GM19452 (cell line): ENCODE results near the gene ABCC8.
"Not testable (repeated sequence)": the region's sequence is repeated elsewhere in the genome, so short reads cannot be mapped to it uniquely, and the experiment has no call there.

Experiments used
- ATAC-seq: cut with Tn5 transposase; IDR thresholded peaks from one replicate; pipeline ENCODE4 v1.9.1; 2021; ENCODE audit not compliant: unreplicated experiment

ABCC8 gene

DNA sequence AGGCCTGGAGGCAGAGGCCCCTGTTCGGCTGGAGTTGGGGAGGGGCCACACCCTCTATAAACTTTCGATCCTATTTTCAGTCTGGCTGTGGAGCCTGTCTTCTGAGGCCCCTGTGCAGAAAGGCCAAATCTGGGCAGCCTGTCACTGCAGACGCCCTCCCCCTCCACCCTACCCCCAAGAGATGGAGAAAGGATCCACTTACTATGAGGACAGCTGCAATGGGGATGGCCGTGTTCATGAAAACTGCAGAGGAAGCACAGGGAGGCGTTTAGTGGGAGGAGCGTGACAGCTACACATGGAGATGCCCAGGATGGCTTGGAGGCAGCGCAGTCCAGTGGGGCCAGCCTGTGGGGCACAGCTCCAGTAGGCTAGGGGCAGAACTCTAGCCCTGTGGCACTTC is 44.6 kb downstream of the ABCC8 start:
- ATAC-seq: no peak

DNA sequence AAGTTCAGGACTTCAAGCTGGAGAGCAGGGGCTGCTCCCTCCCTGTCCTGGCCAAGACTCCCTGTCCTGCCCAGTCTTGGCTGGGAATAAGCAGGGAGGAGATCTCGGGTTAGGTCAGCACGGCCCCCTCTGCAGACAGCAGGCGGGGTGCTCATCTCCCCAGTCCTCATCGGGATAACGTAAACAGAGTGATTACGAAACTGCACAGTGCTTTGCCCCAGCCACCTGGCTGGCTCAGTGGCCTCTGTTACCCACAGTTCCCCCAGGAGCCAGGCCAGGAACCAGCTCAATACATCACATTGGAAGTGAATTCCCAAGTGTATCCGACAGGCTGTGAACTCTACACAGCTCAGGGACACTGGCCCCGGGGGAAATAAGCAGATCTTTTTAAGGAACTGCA is 45.5 kb downstream of the ABCC8 start:
- ATAC-seq: no peak

DNA sequence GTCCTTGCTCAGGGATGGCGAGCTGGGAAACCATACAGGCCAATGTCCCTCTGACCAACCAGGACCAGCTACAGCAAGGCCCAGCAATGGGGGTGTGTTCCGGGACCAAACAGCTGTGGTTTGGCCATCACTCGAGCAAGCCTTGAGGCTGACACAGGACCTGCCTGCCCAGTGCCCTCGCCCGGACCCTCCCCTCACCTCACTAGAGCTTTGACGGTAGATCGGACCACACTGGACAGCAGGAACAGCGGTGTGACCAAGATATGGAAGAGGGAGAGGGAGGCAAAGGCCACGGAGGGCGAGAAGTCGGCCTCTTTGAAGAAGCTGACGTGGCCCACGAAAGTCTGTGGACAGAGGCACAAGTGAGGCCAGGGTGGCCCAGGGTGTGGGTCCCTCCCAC is 46.0 kb downstream of the ABCC8 start:
- no peak for ATAC-seq

DNA sequence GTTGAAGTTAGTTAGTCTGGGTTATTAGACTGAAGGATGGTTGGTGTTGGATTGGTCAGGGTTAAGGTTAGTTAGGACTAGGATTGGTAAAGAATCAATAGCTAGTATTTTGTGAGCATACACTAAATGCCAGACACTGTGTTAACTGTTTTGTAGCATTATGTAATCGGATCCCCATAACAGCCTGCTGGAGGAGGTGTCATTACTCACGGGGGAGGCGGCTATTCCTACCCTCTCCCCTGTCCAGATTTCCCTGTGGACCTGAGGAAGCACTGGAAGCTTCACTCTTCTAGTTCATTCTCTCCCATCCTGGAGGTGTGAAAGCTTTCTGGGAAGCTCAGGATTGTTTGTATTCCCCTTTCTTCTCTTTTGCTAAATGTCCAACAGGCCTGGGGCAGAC is 47.7 kb downstream of the ABCC8 start:
- no peak for ATAC-seq

DNA sequence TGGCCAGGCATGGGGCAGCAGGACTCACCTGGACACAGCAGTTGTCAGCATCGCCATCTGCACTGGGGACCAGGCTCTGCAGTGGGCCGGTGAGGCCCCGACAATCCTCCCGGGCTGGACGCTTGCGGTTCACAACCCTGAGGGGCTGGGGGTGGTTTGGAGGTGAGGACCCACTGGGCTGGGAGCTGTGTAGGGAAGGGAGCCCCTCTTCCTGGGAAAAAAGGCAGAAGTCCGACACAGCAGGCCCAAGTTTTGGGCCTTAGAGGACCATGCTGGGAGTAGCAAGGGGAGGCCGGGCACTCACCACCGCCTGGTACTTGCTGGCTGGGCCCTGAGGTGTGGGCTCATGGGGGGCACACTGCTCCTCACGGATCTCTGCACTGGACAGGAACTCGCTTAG is 48.4 kb downstream of the ABCC8 start:
- ATAC-seq: no peak

DNA sequence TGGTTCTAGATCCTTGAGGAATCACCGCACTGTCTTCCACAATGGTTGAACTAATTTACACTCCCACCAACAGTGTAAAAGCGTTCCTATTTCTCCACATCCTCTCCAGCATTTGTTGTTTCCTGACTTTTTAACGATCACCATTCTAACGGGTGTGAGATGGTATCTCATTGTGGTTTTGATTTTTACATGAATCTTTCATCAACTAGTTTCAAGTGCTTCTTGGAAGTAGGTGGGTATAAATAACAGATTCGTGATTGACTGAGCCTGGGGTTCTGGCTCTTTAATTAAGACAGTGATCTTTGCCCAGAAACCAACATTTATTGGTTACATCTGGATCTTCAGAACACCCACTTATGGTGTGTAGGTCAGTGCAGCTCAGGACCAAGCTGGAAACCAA is 50.4 kb downstream of the ABCC8 start:
- ATAC-seq: not testable (repeated sequence)

DNA sequence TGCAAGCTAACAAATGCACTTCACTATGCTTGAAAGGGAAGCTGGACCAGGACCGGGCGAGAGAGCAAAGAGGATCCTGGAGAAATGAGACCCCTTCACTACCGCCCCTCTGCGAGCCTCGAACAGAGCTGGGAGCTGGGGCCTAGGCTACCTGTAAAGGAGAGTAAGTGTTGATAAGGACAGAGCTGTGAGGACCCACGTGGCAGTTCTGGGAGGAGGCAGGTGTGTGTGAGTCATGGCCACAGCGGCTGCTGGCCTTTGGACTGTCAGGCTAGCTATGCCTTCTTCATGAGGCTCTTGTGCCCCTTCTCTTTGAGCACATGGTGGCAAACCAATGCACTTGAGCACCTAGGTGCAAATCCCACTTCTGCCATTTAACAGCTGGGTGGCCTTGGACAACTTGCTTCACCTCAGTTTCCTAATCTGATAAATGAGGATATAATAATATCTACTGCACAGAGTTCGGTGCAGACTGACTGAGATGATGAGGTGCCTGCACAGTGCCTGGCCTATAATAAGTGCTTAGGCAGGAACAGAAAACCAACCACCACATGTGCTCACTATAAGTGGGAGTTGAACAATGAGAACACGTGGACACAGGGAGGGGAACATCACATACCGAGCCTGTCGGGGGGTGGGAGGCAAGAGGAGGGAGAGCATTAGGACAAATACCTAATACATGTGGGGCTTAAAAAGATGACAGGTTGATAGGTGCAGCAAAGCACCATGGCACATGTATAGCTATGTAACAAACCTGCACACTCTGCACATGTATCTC is 52.9 kb downstream of the ABCC8 start:
- ATAC-seq: no peak

DNA sequence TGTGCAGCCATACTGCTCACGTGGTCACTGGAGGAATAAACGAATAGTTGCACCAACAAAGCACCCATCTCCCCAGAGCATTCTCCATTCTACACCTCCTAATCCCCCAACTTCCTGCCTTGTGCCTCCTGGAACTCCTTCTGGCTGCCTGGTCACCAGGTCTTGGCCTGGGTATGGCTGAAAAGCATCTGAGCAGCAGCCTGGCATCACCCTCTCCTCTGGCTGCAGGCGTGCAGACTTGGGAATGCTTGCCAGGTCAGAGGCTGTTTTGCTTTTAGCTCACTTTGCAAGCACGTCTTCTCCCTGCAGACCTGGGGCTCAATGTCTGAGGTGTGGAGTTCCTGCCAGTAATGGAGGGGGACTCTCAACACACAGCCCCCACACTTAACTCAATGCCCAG is 54.9 kb downstream of the ABCC8 start:
- ATAC-seq: no peak

DNA sequence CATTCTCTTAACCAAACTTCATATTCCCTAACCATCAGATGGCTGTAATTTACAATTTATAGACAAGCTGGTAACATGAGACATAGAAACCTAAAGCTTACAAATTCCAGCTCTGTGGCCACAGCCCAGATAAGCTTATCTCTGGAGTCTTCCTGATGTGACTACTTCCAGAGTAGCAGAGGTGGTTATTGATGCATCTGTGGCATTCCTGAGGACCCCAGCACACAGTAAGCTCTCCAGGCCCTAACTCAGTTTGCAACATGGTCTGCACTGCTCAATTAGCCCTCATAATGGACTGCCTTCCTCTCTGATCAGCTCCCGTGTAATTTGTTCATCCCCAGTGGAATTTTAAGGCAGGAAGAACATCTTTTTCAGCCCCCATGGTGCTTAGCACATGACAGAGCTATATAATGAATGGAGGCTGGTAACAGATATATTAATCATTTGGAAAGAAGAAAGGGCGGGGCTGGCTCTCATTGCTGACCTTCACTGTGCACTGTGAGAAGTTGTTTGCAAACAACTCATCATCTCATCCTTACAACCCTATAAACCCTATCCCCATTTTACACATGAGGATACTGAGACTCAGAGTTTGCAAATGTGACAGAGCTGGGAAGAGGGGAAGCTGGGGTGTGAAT is 58.1 kb downstream of the ABCC8 start:
- no peak for ATAC-seq

DNA sequence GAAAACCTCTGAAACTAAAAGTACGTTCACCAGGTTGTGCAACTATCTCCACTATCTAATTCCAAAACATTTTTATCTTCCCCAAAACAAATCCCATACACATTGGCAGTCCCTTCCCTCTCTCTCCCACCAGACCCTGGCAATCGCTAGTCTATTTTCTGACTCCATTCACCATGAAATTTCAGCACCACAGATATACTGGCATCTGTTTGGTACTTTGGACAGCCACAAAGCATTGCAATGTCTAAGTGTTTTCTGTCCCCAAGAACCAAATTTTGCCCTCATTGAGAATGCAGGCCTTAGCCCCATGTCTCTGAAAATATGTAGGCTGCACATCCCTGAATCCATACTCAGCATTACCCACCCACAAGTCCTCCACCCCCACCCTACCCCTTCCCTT is 60.2 kb downstream of the ABCC8 start:
- ATAC-seq: no peak

DNA sequence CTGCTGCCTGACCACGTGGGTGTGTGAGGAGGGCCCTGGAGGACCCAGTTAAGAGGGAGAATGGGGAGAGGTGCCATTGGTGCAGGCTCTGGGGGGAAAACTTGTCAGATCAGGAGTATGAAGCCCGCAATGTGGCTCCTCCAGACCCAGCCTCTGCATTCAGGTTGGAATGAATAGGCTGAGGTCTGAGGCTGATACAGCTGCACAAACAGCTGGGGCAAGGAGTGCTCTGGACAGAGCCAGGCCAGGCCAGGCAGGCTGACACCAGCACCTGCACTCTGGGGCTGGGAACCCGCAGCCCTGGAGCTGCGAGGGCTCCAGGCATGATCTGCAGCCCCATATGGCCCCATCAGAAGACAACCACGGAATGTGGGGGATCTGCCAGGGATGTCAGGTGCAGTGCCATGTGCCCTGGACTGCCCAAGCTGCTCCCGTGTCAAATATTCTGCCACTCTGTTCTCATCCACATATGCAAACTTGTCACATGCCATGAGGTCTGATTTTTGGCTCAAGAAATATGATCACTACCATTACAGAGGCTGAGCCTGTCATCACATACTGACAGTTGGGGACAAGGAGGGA is 61.0 kb downstream of the ABCC8 start:
- no peak for ATAC-seq

DNA sequence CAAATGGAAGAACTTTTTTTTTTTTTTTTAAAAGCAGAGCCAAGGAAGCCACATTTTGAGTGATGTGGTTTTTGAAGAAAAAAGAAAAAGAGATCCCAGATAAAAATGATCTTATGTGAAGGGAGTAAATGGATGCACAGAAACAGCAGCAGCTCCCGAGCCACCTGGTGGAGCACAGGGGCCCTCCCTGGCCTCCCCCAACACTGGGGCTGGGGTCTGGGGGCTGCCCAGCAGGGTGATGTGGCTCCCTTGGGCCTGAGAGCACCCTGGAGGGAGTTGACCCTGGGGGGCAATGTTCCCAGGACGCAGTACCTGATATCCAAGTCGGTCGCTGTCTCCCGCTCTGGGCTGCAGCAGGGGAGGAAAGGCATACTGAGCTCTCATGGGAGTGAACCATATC is 61.7 kb downstream of the ABCC8 start:
- ATAC-seq: no peak

DNA sequence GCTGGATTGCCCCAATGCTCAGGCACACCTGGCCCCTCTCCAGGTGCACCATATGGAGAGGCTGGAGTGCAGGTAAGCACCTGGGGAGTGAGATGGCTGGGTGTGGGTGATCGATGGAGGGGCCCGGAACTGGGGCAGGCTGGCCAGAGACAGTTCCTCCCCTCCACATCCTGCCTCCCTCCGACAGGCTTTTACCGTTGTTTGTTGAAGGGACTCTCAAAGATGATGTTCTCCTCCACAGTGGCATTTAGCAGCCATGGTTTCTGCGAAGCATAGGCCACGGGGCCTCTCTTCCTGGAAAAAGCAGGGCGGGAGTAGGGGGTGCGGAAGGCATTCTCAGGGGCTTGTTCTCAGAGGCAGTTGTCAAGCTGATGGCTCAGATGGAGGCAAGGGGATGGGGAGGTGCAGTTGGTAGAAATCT is 62.3 kb downstream of the ABCC8 start:
- no peak for ATAC-seq

DNA sequence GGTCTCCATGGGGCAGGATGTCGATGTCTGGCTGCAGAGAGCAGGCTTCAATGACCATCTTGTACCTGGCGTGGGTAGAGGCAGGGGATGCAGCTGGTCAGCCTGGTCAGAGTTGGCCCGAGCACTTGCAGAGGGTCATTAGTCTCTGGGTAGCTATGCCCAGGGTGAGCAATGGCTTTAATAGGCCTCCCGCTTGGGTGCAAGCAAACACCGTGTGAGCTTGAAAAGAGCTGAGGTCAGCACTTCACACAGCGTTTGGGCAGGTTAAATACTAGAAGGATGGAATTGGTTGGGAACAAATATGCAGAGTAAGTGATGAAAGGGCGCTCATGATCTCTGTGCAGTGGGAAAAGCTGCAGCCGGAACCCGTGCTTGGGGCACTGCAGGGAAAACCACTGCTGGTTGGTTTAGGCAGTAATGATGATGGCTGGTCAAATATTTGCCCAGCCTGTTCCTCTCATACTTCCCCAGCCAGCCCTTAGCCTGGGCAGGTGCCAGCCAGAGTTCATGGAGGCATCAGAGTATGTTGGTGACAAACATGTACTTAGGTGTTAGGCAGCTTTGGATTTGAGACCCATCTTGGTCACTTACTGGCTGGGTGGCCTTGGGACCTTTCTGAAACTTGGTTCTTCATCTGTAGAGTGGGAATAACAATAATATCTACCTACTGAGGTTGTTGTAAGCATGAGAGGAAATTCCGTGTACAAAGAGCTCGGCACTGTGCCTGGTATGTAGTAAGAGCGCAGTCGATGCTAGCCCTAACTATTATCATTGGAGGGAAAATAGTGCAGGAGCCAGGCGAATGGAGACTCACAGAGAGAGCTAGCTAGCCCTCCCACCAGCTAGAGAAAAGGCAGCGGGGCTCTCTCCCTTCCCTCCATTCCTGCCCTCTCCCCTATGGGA is 63.0 kb downstream of the ABCC8 start:
- ATAC-seq: no peak

DNA sequence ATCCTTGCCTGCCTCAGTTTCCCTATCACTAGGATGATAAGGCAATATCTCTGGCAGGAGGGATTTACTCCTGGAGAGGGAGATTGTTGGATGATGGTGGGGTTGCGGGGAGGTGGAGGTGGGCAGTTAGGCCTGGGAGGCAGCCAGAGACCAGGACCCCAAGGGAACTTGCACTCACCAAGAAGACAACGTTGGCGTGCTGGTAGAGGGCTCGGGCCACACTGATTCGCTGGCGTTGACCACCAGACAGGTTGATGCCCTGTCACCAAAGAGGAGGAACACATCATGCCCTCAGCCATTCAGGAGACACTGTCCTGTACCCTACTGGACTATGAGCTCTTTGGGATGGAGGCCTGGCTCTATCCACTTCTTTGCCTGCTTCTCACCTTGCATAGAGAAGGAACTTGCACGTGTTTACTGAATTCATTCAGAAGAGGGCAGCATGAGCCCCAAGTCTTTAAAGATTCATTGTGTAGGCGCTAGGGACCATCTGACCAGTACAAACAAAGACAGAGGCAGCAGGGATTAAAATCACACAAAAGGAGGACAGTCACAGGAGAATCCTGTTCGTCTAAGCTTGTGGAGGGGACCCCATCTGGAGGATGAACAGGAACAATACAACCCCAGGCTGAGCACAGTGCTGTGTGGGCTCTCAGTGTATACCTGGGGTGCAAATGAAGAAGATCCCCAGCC is 64.0 kb downstream of the ABCC8 start:
- ATAC-seq: no peak

DNA sequence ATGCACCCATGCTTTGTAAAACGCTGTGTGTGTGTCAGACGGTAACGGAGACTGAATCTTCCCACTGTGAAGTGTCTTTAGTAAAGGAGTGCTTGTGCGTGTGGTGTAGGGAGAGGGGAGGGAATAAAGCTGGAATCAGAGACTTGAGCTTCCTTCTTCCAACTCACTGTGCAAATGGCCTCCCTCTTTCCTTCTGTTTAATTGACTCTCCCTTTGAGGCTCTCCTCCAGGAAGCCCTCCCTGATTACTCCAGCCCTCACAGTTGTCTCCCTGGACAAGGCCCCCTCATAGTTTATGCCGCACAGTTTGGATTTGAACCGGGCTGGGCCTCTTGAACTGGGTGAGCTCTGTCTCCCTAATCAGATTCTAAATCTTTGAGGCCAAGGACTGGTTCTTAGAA is 65.2 kb downstream of the ABCC8 start:
- no peak for ATAC-seq

DNA sequence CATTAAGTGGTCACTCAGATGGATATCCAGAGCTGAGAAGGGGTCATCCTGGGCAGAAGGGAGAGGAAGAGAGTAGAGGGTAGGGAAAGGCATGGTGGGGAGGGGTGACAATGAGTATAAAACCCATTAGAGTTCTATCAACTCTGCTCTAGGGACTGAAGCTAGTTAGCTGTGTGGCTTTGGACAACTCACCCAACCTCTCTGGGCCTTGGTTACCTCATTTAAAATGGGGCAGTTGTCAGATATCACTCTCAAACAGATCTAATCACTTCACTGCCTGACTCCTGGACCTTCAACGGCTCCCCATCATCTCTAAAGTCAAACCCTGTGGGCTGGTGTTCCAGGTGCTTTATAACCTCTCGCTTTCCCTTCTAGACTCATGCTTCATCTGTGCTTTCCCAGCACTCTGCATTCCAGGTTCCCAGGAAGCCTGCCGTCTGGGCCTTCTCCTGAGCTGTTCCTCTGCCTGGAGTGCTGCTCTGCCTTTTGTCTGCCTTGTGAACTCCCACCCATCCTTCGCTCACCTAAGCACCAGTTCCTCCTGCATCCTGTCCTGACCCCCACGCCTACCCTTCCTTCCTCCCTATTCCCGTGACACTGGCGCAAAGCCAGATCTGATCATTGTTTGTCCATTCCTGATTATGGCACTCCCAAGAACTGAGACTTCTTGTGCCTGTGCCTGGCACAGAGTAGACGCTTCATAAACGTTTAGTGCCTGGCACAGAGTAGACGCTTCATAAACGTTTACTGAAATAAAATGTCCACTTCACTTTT is 65.9 kb downstream of the ABCC8 start:
- ATAC-seq: no peak

DNA sequence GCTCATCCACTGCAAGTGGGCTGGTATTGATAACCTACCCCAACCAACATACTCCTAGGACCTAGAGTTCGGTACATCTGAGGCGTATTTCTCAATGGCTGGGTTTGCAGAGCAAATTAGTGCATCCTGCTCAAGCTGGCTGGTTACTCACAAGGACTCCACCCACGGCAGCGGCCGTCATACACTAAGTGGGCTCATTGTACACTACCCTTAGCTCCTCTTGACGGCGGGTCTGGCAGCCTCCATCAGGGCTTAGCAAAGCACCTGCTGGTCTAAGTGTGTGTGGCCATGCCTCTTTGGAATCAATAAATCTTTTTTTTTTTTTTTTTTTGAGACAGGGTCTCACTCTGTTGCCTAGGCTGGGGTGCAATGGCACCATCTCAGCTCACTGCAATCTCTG is 68.0 kb downstream of the ABCC8 start:
- ATAC-seq: no peak

DNA sequence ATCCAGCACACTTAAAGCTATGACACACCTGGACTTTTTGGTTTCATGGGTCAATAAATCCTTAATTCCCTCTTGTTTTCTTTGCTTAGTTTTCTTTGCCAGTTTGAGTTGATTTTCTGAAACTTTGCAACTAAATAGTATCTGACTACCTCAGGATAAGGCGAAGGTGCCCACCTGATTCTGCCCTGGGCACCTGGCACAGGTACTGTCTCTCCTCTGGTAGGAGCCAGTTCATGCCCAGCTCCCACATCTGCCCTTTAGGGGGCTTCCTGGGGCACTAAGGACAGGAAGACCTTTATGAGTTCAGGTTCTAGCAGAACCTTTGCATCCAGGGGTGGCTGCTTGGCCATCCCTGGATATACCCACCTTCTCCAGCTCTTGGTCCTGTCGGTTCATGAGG is 68.6 kb downstream of the ABCC8 start:
- no peak for ATAC-seq

DNA sequence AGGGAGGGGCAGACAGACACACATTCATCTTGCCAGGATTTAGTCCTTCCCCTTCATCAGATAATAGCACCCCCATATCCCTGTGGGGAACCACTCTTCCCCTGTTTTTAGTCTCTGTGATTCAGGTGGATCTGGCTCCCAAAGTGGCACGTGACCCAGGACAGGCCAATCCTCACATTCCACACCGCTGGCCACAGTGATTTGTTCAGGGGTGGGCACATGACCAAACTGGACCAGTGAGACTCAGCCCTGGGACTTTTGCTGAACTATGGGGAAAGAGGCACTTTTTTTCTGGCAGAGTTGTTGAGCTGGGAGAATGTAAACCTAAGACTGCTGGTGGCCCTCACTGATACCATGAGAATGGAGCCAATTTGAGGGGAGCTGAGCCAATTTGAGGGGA is 69.1 kb downstream of the ABCC8 start:
- no peak for ATAC-seq
